Superior temporal gyrus (tissue), 1 donor: ENCODE results near the gene CLDN11.
A peak's percentile ranks its signal among the peaks of the same experiment; 100 is the strongest.

Experiments
- DNase-seq: peaks from one replicate; pipeline ENCODE4 v3.0.0-alpha.2; 2016; ENCODE audit errors: extremely low spot score

The CLDN11 gene

DNA sequence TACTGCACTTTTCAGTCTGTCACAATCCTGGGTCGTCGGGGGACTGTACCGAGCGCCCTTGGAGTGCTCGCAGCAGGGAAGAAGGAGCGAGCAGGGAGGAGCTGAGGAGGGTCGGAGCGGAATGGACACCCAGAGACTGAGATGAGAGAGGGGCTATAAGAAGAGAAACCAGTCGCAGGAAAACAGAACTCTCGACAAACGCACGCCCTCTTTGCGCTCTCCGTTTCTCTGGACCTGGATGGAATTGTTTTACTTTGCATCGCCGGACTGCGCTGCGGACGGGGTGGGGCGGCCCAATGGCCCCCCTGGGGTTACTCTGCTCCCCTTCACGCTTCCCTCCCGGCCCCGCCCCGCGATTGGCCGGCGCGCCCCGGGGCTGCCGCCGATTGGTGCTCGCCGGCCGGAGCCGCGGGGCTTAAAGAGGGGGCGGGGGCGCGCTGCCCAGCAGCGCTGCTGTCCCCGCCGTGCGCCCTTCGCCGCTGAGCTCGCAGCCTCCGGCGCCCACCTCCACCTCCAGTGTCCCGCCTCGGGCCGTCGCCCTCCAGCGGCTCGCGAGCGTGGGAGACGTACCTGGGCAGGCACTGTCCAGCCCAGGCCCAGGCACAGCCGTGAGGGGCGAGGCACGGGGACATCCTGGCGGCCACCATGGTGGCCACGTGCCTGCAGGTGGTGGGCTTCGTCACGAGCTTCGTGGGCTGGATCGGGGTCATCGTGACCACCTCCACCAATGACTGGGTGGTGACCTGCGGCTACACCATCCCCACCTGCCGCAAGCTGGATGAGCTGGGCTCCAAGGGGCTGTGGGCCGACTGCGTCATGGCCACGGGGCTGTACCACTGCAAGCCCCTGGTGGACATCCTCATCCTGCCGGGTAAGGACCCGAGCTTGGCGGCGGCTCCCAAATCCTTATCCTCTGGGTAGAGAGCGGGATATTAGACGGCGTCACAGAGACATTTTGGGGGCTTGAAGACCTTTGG is at the start of gene CLDN11:
CLDN11 (plus strand) TSS at position 447 of the 977 bp plus-strand sequence; CDS start at position 646, 199 bp downstream.
- peak; percentile 80 for DNase-seq

DNA sequence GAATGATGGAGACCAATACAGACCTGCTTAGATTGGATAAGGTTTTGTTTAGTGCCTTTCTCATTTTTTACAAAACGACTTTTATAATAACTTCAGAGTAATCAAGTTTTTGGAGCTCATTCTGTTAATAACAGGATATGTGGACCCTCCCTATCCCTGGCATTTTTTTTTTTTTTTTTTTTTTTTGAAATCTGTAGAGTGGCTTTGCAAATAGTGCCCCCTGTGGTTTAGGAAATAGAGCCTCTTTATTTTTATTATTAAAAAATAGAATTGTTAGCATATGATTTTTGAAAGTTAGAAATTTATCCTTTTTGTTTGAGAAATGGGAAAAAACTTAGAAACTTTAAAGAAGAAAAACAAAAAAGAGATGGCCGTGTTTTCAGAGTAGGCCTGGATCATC is 49.7 kb upstream of the CLDN11 start:
- peak; percentile 12 for DNase-seq

DNA sequence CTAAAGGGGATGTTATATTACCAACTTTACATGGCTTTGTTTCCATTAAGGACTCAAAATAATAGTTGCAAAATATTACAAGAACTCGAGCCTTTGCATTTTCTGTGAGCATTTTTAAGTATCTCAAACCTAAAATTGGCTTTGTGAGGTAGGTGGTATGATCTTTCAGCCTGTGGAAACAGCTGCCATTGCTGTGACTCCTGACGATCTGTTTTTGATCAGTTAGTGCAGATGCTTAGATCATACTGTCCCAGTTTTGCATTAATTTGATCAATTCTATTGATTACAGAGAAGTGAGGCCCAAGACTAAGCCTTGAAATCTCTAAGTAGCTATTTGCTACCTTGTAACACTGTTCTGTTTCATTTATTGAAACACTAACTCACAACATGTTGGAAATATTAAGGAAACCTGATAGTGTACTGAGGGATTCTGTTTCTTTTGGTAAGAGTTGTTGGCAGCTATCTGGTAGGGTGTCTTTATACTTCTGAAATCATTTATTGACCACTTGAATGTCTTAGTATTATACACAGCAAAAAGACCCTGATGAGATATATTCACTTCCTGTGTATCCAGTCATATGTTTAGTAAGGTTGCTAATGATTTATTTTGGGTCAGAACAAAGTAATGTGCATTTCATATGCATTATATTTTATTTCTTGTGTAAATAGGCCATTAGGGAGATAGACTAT is 46.3 kb upstream of the CLDN11 start:
- no peak for DNase-seq

DNA sequence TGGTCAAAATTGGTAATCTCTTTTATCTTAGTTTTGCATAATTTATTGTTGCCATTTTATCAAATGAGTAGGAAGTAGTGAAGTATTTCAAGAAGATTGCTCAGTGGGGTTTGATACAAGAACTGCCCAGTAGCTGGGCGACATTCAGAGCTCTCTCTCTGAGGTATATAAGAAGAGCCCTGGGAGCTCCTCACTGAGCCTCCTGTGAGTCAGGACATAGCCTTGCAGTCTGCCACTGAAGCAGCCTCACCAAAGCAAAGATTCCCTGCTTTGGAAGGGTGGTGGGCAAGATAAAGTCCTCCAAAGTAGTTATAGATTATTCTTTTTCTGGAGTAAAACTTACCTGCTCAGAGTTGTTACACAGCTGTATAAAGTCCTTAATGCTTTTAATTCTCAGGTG is 35.1 kb upstream of the CLDN11 start:
- no peak for DNase-seq

DNA sequence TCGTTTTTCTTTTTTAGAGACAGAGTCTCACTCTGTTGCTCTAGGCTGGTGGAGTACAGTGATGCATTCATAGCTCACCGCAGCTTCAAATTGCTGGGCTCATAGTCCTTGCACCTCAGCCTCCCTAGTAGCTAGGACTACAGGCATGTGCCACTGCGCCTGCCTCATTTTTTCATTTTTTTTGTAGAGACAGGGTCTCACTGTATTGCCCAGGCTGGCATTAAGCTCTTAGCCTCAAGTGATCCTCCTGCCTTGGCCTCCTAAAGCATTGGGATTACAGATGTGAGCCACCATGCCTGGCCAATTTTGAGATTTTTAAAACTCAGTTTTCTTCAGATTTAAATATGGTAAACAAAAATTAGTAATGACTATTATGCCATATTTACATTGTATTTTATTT is 32.2 kb upstream of the CLDN11 start:
- no peak for DNase-seq

DNA sequence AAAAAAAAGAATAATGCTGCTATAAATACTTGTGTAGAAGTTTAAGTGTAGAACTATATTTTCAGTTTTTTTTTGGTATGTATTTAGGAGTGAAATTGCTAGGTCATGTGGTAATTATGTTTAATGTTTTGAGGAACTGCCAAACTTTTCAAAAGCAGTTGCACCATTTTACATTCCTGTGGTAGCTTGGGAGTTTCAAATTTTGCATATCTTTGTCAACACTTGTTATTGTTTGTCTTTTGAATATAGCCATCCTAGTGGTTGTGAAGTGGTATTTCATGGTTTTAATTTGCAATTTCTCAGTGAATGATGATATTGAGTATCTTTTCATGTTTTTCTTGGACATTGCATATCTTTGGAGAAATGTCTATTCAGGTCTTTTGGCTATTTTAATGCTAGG is 30.7 kb upstream of the CLDN11 start:
- no peak for DNase-seq

DNA sequence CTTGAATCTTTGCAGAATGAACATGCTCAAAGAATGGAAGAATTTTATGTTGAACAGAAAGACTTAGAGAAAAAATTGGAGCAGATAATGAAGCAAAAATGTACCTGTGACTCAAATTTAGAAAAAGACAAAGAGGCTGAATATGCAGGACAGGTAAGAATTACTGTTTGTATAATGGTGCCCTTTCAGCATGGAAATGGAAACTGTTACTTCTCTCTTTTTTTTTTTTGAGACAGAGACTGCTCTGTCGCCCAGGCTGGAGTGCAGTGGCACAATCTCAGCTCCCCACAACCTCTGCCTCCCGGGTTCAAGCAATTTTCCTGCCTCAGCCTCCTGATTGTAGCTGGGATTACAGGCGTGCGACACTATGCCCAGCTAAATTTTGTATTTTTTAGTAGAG is 27.6 kb upstream of the CLDN11 start:
- DNase-seq: peak; percentile 10

DNA sequence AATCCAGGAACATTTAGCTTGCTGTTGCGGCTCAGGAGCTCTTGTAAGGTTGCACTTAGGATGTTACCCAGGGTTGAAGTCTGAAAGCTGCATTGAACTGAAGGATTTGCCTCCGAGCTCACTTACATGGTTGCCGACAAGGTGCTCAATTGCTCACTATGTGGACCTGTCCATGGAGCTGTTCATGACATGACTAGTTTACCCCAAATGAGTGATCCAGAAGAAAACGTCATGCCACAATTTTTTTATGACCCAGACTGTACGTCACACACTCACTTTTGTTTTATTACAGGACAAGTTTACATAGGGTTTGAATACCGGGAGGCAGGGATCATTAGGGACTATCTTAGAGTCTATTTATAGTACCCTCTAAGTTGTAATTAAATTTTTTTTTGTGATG is 21.0 kb upstream of the CLDN11 start:
- peak; percentile 8 for DNase-seq

DNA sequence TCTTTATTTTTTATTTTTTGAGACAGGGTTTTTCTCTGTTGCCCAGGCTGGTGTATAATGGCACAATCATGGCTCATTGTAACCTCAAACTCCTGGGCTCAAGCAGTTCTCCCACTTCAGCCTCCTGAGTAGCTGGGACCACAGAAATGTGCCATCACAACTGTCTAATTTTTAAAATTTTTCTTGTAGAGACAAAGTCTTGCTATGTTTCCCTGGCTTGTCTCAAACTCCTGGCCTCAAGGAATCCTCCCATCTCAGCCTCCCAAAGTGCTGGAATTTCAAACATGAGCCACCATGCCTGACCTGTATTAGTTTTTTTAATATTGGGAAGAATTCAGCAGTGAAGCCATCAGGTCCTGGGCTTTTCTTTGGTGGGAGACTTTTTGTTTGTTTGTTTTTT is 13.6 kb upstream of the CLDN11 start:
- no peak for DNase-seq

DNA sequence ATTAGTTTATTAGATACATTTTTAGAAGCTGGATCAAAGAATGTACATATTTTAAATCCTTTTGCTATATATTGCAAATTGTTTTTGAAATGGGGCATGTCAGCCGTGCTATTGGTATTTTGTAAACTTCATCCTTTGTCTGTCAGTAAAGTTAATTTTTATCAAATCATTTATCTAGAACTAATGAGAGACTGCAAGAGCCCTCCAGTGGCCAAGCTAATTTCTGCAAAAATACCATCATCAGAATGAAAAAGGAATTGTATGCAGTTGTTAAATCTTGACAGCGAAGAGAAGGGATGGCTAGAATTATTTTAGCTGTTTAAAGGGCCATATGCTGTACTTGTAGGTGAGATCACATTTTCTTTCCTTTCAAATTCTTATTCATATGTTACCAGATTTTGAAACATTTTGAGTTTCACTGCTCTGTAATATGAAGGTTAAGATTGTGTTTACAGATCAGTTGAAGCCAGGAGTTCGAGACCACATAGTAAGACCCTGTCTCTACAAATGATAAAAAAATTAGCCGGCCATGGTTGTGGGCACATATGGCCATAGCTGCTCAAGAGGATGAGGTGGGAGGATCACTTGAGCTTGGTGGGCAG is 8.1 kb upstream of the CLDN11 start:
- DNase-seq: peak; percentile 78

DNA sequence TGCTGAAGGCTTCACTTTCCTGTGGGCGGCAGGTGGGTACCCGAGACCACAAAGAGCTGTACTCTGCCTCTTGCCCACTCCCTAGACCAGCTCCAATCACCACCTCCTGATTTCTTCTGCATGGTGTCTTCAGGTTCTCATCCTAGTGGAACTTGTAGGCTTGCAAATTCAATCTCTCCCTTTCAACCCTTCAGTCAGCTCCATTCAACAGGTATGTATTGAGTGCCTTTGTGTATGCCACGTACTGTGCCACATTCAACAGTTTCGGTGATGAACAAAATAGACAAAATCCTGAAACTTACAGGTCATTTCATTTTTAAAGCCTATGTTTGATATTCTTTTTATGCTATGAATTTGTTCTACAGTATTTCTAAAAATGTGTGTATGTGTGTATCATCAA is 5.4 kb upstream of the CLDN11 start:
- DNase-seq: peak; percentile 6

DNA sequence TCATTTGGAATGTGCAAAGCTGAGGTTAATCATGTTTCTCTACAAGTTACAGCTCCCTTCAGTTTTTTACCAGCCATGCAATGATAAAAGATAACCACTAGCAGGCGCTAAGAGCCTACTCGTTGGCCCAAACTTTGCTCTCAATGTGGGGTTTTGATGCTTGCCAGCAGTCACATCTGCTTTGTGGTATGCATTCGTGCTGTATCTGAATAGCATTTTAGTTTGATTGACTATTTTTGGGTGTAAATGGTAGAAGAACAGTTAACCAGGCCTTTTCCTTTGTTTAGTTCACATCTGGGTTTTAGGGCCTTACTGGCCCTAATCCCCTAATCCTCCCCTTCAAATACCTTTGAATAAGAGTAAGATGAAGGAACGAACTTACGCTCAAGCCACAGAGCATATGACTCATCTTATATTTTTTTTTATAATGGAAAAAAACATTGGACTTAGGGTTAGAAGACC is 4.4 kb upstream of the CLDN11 start:
- DNase-seq: peak; percentile 93

DNA sequence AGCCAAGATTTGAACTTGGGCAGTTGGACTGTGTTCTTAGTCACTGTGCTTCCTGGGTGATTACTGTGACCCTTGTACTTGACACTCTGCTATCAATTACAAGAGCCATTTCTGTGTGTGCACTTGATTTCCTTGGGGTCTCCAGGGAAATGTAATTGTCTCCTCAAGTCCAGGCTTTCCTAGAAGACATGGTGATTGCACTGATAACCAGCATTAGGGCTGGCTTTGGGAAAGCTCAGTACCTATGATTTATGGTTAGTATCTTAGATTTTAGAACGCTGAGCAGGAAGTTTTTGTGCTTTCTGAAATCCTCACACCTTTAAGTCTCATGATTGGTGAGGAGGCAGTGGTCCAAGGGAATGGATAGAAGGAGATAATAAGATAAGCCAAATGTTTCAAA is 1.6 kb upstream of the CLDN11 start:
- no peak for DNase-seq

DNA sequence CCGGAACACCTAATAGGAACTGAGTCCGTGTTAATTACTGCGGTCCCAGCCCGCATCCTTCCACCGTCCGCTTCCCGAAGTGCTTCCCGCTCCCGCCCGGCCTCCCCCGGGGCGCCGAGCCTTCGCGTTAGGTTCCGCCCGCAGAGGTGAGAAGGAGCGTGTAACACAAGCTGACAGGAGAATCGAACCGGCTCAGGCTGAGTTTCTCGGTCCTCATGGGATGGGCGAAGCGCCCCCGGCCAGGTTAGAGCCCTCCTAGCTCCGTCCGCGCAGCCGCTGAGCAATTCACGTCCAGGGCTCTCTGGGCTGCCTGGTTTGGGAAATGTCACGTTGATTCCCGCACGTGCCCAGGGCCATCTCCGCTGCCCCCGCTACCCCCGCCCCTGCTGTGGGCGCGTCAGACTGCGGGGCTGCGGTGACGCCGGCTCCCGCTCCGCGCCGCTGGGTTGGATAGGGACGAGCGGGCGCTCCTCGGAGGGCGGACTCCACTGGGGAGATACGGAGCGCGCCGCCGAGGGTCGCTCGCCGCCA is 954 bp downstream of the CLDN11 start:
- DNase-seq: peak; percentile 51

DNA sequence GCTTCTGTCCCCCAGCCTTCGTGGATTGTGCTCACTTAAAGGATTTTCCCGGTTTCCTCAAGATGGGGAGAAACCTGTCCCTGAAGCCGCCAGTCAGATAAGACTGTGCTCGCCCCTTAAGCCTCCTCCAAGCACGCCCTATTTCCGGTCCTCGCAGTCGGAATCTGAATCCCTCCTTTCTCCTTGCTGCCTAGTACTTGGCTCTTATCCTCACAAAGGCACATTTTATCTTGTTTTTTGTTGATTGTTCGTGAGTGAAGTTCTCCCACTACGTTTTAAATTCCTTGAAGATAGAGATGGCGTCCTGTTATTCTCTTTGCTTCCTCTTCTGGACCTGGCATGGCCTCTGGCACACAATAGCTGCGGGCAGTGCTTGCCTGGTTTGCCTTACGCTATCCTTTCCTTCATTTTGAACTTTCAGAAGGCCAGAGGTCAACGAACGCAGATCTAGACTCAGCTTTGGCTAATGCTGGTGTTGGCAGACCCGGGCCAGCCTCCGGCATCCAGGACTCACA is 1.7 kb downstream of the CLDN11 start:
- peak; percentile 54 for DNase-seq

DNA sequence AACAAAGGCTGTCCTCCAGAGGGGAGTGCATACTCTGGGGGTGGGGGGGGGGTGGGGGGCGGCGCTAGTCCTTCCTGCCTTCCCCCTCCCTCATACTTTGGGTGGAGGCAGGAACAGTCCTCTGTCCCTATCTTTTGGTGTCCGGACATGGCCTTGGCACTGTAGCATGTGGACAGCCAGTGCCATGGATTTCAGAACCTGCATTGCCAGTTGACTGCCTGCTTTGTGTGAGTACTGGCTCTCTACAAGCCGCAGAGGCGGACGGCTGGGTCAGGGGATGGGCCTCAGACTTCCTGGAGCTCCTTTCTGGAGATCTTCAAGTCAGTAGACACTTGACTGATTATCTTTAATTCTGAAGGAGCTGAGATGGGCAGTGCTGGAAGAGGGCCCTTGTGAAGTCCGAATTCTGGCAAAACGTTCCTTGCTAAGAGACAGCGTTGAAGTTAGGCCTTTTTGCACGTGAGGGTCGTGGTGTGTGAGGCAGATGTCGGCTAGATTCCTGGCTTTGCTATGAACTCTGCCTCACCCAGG is 2.5 kb downstream of the CLDN11 start:
- DNase-seq: peak; percentile 81

DNA sequence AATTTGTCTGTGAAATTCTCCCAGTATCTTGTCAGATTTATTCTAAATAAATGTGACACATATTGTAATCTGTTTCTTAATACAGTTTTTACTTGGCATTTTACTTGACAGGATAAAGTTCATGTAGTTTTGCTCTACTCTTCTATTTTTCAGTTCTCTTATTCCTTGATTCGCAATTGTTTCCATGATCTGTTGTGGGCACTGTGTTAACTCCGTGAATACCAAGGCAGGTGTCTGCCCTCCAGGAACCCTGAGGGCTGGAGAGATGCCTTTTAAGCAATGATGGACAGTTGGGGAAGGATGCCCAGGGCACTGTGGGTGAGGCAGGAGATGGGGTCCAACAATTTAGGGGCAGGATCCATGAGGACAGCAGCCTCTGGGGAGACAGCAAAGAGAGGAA is 3.1 kb downstream of the CLDN11 start:
- DNase-seq: no peak

DNA sequence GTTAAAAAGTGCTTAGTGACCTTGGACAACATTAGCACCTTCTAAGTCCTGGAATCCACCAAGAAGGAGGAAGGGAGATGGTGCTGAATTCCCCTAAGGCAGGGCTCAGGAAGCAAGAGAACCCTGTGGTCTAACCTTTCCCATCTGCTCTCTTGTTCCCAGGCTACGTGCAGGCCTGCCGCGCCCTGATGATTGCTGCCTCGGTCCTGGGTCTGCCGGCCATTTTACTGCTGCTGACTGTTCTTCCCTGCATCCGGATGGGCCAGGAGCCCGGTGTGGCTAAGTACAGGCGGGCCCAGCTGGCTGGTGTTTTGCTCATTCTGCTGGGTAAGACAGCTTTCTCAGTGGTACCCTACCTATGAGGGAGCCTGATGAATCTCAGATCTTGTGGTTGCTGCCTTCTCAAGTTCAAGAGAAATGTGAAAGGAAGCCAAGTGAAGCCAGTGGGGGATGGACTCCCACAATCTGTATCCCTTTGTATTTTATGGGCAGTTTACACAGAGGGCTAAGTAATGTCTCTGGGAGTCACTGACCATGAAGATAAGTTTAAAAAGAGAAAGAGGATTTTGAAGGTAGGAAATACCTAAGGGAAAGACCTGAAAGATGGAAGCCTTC is 4.4 kb downstream of the CLDN11 start:
- peak; percentile 25 for DNase-seq

DNA sequence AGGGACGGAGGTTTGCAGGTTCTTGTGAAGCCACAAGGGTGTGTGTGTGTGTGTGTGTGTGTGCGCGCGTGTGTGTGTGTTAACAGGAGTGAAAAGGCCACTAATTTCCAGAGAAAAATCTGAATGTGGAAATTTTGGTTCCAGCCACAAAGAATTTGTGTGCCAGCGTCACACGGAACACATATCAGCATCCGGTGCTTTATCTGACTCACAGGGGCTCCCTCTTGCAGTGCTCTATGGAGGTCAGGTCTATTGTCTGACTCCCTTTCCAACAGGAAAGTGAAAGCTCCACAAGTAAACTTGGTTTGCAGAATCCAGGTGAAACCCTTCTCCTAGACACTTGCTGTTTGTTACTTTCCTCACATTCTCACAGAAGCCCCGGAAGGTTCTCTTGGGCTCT is 6.2 kb downstream of the CLDN11 start:
- peak; percentile 40 for DNase-seq

DNA sequence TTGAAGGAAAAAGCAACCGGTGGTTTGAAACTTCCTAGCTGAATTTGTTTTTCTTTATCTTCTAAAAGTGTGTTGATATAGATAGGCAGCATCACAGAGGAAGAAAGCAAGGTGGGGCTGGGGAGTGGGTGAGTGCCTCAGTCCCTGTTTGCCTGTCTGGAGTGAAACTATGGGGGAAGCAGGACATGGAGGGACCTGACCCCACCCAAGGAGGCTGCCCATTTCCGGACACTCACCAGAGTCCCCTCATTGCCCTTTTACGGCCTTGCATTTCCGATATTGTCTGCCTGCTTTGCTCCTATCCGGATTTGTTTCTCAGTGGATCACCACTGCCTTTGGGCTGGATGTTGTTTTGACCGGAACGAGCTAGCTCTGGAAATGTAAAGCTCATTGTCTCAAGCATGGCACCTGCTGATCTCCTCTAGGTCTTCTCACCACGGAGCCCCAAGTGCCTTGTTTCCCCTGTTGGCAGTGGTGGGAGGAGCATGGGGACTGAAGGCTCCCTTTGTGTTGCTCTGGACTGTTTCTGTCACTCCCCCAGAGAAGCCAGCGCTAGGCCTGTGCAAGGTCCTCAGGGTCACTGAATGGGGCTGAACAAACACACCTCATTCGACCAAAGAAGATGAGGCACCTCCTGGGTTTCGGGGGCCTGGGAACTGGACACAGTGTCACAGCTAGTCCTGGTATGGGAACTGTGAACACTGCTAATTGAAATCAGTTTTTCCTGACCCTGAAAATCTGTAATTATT is 7.0 kb downstream of the CLDN11 start:
- DNase-seq: peak; percentile 92
